Medulla oblongata (tissue), 1 donor: ENCODE data around the gene CDK9.

ENCODE experiments used
- DNase-seq: peaks from one replicate; pipeline ENCODE4 v3.0.0-alpha.2; 2015; ENCODE audit errors: extremely low spot score

Gene CDK9

DNA sequence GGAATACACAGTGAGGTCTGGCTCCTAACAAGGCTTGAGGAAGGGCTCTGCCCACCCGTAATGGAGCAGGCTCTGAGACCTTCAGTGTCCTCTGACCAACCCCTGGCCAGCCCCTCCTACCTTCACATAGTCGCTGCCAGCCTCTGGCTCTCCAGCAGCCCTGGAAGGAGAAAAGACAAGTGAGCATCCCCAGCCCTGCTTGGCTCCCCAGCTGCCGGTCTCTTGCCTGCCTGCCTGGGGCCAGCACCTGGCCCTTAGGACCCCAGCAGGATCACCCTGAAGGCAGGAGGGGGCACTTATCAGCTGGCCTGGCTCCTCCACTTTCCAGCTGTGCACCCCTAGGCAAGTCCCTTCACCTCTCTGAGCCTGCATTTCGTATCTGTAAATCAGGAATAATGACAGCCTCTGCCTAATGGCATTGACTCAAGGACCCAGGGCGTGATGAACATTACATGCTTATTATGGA lies 24.3 kb upstream of the CDK9 start:
- no peak for DNase-seq

- peak; percentile 54 for DNase-seq
Observed at GRCh38 chr9:127762111-127762676, 23.6 kb upstream of the CDK9 start.

DNA sequence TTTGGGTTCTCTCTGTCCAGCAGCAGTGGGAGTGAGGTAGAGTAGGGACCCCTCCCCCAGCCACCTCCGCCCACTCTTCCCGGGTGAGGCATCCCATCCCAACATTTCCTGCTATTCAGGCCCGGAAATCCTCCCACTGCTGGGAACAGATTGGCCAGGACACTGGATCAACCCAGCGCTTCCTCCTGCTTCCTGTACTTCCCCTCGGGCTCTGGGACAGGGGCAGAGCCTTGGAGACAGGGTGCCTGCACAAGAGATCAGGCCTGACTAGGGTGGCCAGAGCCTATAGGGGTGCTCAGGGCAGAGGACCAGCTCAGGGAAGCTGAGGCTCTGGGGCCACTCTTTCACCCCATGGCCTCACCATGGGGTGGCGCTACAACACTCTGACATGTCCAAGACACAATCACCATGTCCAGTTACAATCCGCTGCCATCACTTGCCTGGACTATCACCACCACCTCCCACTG lies 21.9 kb upstream of the CDK9 start:
- peak; percentile 42 for DNase-seq

DNA sequence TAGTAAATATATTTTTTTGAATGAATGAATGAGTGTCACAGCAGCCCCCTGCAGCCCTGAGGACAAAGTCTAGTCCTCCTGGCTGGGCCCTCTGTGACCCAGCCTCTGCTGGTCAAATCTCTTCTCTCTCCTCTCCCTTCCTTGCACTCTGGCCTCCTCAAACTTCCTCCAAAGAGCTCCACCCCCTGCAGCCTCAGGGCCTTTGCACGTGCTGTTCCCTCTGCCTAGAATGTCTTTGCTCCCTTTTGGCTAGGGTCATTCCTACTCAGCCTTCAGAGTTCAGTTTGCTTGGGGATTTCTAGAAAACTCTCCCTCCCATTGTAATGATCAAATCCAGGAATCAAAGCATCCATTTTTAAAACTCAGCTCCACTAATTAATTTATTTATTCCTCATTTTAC lies 20.4 kb upstream of the CDK9 start:
- no peak for DNase-seq

- DNase-seq: no peak
Observed at GRCh38 chr9:127767410-127767809, 18.4 kb upstream of the CDK9 start.

DNA sequence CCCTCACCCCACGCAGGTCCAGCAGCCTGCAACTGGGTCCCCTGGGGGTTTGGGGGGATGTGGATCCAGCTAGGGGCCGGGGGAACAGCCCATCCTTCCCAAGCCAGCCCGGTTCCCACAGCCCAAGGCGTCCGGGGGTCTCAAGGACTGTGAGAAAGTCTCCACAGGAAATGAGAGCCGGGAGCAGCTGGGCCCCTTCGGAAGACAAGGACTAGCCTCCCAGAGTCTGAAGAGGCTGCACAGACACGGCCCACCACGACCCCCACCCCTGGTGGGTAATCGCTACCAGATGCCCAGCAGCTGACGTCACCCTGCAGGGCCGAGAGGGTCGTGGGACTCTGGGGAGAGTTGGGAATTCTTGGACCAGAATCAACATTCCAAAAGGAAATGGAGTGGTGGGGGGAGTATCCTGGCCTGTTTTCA lies 17.9 kb upstream of the CDK9 start:
- no peak for DNase-seq

- no peak for DNase-seq
Observed at GRCh38 chr9:127768698-127769097, 17.1 kb upstream of the CDK9 start.

DNA sequence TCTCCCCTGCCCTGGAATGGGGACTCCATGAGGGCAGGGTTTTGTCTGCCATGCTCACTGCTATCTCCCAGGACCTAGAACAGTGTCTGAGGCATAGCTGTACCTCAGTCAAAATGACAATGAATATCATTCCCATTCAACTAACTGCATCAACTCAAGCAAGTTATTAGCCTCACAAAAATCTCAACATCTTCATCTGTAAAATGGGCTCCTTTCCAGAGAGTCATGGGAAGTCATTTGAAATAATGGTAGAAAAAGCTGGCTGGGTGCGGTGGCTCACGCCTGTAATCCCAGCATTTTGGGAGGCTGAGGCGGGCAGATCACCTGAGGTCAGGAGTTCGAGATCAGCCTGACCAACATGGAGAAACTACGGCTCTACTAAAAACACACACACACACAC lies 16.7 kb upstream of the CDK9 start:
- DNase-seq: no peak

GRCh38 chr9:127769929-127770582 lies 15.8 kb upstream of the CDK9 start:
- DNase-seq: no peak

DNA sequence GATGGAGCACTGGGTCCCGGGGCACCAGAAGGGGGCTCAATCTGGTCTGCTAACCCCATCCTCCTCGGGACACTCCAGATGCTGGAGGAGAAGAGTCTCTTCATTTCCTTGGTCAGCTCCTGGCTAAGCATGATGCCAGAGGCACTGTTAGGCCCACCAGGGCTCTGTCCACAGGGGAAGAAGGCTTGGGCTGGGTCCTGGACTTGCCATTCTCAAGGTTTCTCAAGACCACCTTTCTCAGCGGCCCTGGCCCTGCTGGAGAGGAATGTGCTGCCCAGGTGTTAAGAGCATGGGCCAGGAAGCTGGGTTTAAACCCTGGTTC lies 15.3 kb upstream of the CDK9 start:
- no peak for DNase-seq

GRCh38 chr9:127770905-127771569 lies 14.8 kb upstream of the CDK9 start:
- peak; percentile 92 for DNase-seq

- no peak for DNase-seq
Observed at GRCh38 chr9:127771570-127772189, 14.2 kb upstream of the CDK9 start.

- no peak for DNase-seq
Observed at GRCh38 chr9:127772603-127773002, 13.2 kb upstream of the CDK9 start.

- DNase-seq: no peak
Observed at GRCh38 chr9:127773272-127773671, 12.6 kb upstream of the CDK9 start.

GRCh38 chr9:127773981-127774380 lies 11.9 kb upstream of the CDK9 start:
- no peak for DNase-seq

DNA sequence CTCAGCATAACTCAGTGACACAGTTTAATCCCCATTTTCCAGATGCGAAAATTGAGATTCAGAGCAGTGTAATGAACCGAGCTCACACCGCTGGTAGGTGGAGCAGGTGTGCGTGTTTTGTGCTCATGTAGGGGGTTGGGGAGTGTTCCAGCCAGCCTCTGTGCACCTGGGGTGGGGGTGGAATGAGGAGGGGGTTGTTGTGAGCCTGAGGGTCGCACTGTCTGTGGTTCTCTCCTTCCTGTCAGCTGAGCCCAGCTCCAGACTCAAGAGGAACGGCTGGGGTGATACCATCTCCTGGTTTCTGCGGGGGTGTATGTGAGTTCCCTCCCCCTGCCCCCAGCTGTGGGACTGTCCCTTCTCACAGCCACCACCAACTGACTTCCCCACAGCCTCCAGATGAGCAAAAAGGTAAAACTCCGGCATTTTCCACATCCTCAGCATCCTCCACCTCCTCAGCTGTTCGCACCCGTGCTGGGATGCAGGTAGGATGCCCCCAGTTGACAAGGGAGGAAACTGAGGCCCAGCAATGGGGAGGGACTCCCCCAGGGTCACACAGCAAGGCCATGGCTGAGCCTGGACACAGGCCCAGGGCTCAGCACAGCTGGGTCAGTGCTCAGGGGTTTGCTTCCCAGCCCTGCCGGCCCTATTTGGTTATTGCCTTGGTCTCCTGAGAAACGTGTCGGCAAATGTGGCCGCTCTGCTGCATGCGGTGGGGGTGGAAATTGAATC lies 9.5 kb upstream of the CDK9 start:
- peak; percentile 61 for DNase-seq

DNA sequence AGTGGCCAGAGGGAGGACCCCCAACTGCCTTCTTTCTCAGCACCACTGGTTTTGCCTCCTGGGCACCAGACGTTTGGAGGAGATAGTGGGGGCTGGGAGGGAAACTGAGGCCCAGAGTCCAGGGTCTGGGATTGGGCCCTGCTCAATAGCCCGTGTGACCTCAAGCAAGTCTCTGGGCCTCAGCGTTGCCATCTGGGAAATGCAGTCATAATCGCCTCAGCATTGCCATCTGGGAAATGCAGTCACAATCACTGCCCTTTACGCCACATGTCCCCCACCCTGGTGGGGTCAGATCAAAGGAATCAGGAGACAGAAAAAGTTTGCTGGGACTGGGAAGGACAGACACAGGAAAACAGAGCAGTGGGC lies 8.9 kb upstream of the CDK9 start:
- no peak for DNase-seq

GRCh38 chr9:127777368-127777980 lies 8.4 kb upstream of the CDK9 start:
- DNase-seq: no peak

DNA sequence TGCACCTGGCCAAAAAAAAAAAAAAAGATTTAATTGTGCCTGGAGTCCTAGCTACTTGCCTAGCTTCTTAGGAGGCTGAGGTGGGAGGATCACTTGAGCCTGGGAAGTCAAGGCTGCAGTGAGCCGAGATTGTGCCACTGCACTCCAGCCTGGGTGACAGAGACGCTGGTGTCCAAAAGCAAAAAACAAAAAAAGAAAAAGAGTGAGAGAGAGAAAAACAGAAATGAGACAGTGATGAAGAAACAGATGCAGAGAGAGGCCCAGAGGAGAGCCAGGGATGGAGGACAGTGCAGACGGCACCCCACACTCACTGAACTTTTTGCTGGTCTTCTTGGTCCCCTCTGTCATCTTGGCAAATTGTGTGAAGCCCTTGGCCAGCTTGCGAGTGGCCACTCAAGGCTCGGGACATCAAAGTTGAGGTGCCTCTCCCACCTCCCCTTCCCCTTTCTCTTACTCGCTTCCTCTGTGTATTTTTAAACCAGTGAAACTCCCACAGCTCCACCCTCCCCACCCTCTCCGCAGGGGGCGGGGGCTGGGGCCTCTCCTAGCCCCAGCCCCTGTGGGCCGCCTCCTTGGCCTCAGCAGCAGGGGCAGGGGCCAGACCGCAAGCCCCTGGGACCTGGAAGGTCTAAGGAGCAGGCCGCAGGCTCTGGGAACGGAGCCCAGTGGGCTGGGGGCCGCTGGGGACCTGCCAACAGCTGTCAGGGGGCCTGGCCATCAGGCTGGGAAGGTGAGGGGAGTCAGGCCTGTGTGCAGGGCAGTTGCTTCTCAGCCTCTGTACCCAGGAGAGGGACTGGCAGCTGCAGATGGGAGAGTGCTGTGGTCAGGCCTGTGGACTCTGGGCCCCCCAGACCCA lies 7.3 kb upstream of the CDK9 start, which contains the start of gene SH2D3C:
SH2D3C (minus strand) TSS at position 387 of the 856 bp plus-strand sequence; CDS start at position 348, 39 bp downstream.
- peak; percentile 66 for DNase-seq

- peak; percentile 30 for DNase-seq
Observed at GRCh38 chr9:127779136-127779981, 6.5 kb upstream of the CDK9 start.
